ENCODE data around the gene PRDM15. TPM values are rescaled to one million over a fixed set of nuclear protein-coding genes. Genes with fewer than 3 reads are reported as not detected.
"Not testable (repeated sequence)": the region's sequence is repeated elsewhere in the genome, so short reads cannot be mapped to it uniquely, and the experiment has no call there.

The PRDM15 gene
- polyA plus RNA-seq, 1 experiment: 5.1 TPM

GRCh38 chr21:41792711-41793110 is 86.4 kb downstream of the PRDM15 start:
- POLR2A ChIA-PET: no interaction called here
- DNase-seq (ENCODE audit: low read depth, low spot score): no peak
- TF ChIP-seq CTCF (IDR thresholded peaks at IDR 0.05; ENCODE audit: low read depth, low read length): no peak

GRCh38 chr21:41786509-41786987 is 92.6 kb downstream of the PRDM15 start:
- TF ChIP-seq CTCF (IDR thresholded peaks at IDR 0.05; ENCODE audit: low read depth, low read length): no peak
- POLR2A ChIA-PET: no interaction called here
- DNase-seq (ENCODE audit: low read depth, low spot score): no peak
- H3K9me3 ChIP-seq (ENCODE audit: control insufficient read depth, insufficient read depth, low read length): no peaks in the 10 kb centered on the region; the same call in 1 of the 2 replicates
- H3K27ac ChIP-seq (ENCODE audit: low read depth, low read length): no peak overlapping the region
- peaks cover 17% of the 10 kb centered on the region for H3K27me3 ChIP-seq (ENCODE audit: control insufficient read depth, insufficient read depth, low read length)
- no peak overlapping the region for H3K4me3 ChIP-seq (ENCODE audit: low read depth, low read length)
- CTCF ChIA-PET: interaction anchor here (0.6 kb wide), 2 partner anchors 8 to 124 kb away, joined by 3 to 6 read pairs; no protein-coding TSS in a partner anchor

More at GRCh38 chr21:41792711-41793110, 86.4 kb downstream of the PRDM15 start:
- Histone ChIP-seq H3K4me3 (ENCODE audit: low read depth, low read length) (no peak overlapping the region), H3K27ac (ENCODE audit: low read depth, low read length) (no peak overlapping the region), H3K27me3 (ENCODE audit: control insufficient read depth, insufficient read depth, low read length) (peaks cover 3% of the 10 kb centered on the region), H3K9me3 (ENCODE audit: control insufficient read depth, insufficient read depth, low read length) (peaks cover 8% of the 10 kb centered on the region)
- CTCF ChIA-PET: interaction anchor here (1.0 kb wide), 2 partner anchors 24 kb away, joined by 4 read pairs; no protein-coding TSS in a partner anchor

- H3K4me3 ChIP-seq (ENCODE audit: low read depth, low read length); H3K9me3 ChIP-seq (ENCODE audit: control insufficient read depth, insufficient read depth, low read length); DNase-seq (ENCODE audit: low read depth, low spot score); POLR2A ChIA-PET; H3K27ac ChIP-seq (ENCODE audit: low read depth, low read length): not testable (repeated sequence)
- peaks cover 28% of the 10 kb centered on the region for H3K27me3 ChIP-seq (ENCODE audit: control insufficient read depth, insufficient read depth, low read length)
- CTCF ChIA-PET: interaction anchor here (0.6 to 1.4 kb wide), 2 partner anchors 32 to 411 kb away, joined by 3 read pairs; no protein-coding TSS in a partner anchor
These were observed 93.9 kb downstream of the PRDM15 start for GRCh38 chr21:41785262-41785661.

- H3K9me3 ChIP-seq (ENCODE audit: control insufficient read depth, insufficient read depth, low read length): no peaks in the 10 kb centered on the region; the same call in 1 of the 2 replicates
- ChIA-PET CTCF (interaction anchor here (1.4 kb wide), 1 partner anchor 32 kb away, joined by 3 read pairs; no protein-coding TSS in a partner anchor), POLR2A (interaction anchor here (0.6 kb wide), 1 partner anchor 172 kb away, joined by 3 read pairs; no protein-coding TSS in a partner anchor)
- no peak overlapping the region for H3K4me3 ChIP-seq (ENCODE audit: low read depth, low read length)
- no peak overlapping the region for H3K27ac ChIP-seq (ENCODE audit: low read depth, low read length)
- H3K27me3 ChIP-seq (ENCODE audit: control insufficient read depth, insufficient read depth, low read length): peaks cover 34% of the 10 kb centered on the region
- DNase-seq (ENCODE audit: low read depth, low spot score): no peak
- TF ChIP-seq CTCF (IDR thresholded peaks at IDR 0.05; ENCODE audit: low read depth, low read length): no peak
These were observed 94.6 kb downstream of the PRDM15 start for GRCh38 chr21:41784456-41785102.

- no peak overlapping the region for H3K27ac ChIP-seq (ENCODE audit: low read depth, low read length)
- POLR2A ChIA-PET: no interaction called here
- no peak for DNase-seq (ENCODE audit: low read depth, low spot score)
- H3K27me3 ChIP-seq (ENCODE audit: control insufficient read depth, insufficient read depth, low read length): peaks cover 41% of the 10 kb centered on the region
- no peak overlapping the region for H3K4me3 ChIP-seq (ENCODE audit: low read depth, low read length)
- TF ChIP-seq CTCF (IDR thresholded peaks at IDR 0.05; ENCODE audit: low read depth, low read length): no peak
- H3K9me3 ChIP-seq (ENCODE audit: control insufficient read depth, insufficient read depth, low read length): no peaks in the 10 kb centered on the region; the same call in 1 of the 2 replicates
- CTCF ChIA-PET: no interaction called here
These were observed 95.5 kb downstream of the PRDM15 start for GRCh38 chr21:41783476-41784180.
